ENCODE measurements around the gene AKAP12.

DNA sequence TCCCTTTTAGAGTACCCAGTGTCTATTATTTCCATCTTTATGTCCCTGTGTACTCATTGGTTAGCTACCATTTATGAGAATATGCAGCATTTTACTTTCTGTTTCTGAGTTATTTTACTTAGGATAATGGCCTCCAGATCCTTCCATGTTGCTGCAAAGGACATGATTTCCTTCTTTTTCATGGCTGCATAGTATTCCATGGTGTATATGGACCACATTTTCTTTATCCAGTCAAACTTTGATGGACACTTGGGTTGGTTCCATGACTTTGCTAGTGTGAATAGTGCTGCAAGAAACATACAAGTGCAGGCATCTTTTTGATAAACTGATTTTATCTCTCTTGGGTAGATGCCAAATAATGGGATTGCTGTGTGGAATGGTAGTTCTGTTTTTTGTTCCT lies 96.2 kb downstream of the AKAP12 start:
- TF ChIP-seq POLR2AphosphoS5 (IDR thresholded peaks at IDR 0.05; ENCODE audit: borderline replicate concordance, low read depth, low read length) (no peak), EZH2 (IDR thresholded peaks at IDR 0.05) (no peak), FOXP2 (optimal IDR thresholded peaks at IDR 0.05; ENCODE audit: control extremely low read depth, extremely low read length, insufficient read depth) (no peak)

Data from SK-N-MC (cell line).